Cerebellar cortex (tissue), 1 donor: ENCODE results near the gene CYP26A1.

Experiments used
- DNase-seq: peaks from one replicate; pipeline ENCODE4 v3.0.0-alpha.2; 2015; ENCODE audit warnings: low spot score

CYP26A1 gene

GRCh38 chr10:93073539-93074146 lies at the start of gene CYP26A1:
Gene CYP26A1, plus strand, starts transcription at chr10:93073893. Its CDS starts 42 bp downstream, at chr10:93073935.
- DNase-seq, result no peak

- DNase-seq, result no peak
These were observed 47.6 kb upstream of the CYP26A1 start for GRCh38 chr10:93026072-93026471.

GRCh38 chr10:93027508-93027907 lies 46.2 kb upstream of the CYP26A1 start:
- no peak for DNase-seq

- DNase-seq, result no peak
These were observed 44.8 kb upstream of the CYP26A1 start for GRCh38 chr10:93028883-93029282.

GRCh38 chr10:93030409-93030808 lies 43.3 kb upstream of the CYP26A1 start:
- no peak for DNase-seq

GRCh38 chr10:93032105-93032808 lies 41.4 kb upstream of the CYP26A1 start:
- peak; percentile 57 for DNase-seq

- no peak for DNase-seq
These were observed 40.9 kb upstream of the CYP26A1 start for GRCh38 chr10:93032809-93033137.

- DNase-seq, result no peak
These were observed 39.3 kb upstream of the CYP26A1 start for GRCh38 chr10:93034426-93034825.

GRCh38 chr10:93039110-93039509 lies 34.6 kb upstream of the CYP26A1 start:
- DNase-seq, result no peak

GRCh38 chr10:93039721-93040120 lies 34.0 kb upstream of the CYP26A1 start:
- peak; percentile 21 for DNase-seq

- DNase-seq, result no peak
These were observed 19.2 kb upstream of the CYP26A1 start for GRCh38 chr10:93054486-93054885.

GRCh38 chr10:93058139-93058538 lies 15.6 kb upstream of the CYP26A1 start:
- no peak for DNase-seq

GRCh38 chr10:93059975-93060886 lies 13.5 kb upstream of the CYP26A1 start, which contains the start of gene CYP26C1:
Gene CYP26C1, plus strand, starts transcription at chr10:93060798. Its CDS starts 466 bp downstream, at chr10:93061264.
- no peak for DNase-seq

- DNase-seq, result no peak
These were observed 12.7 kb upstream of the CYP26A1 start for GRCh38 chr10:93060887-93061593.

GRCh38 chr10:93061594-93062513 lies 11.8 kb upstream of the CYP26A1 start:
- DNase-seq, result no peak

- no peak for DNase-seq
These were observed 11.1 kb upstream of the CYP26A1 start for GRCh38 chr10:93062514-93063143.

- no peak for DNase-seq
These were observed 10.3 kb upstream of the CYP26A1 start for GRCh38 chr10:93063144-93063976.

- DNase-seq, result no peak
These were observed 9.6 kb upstream of the CYP26A1 start for GRCh38 chr10:93063977-93064660.
